Astrocyte (in vitro differentiated cells and primary cell): ENCODE results near the gene SPDEF.

ENCODE experiments used
- CTCF ChIP-seq: IDR thresholded peaks from 2 replicates; pipeline ENCODE4 v1.5.1; 2011; ENCODE audit warnings: low read depth, mild to moderate bottlenecking, inconsistent platforms, low read length, moderate library complexity; ENCODE audit not compliant: insufficient read depth
- EZH2 ChIP-seq: IDR thresholded peaks from 2 replicates; pipeline ENCODE4 v1.6.1; 2012; ENCODE audit warnings: mild to moderate bottlenecking, low read length, inconsistent platforms; ENCODE audit not compliant: insufficient read depth

GRCh38 chr6:34575326-34575725 is 19.2 kb upstream of the SPDEF start:
- TF ChIP-seq CTCF (no peak), EZH2 (no peak)
